Endothelial cell of umbilical vein (primary cell): Measurements from ENCODE around the gene INPP5J. TPM values are rescaled to one million over a fixed set of nuclear protein-coding genes. Genes with fewer than 3 reads are reported as not detected.

Source experiments
- BruUV-seq: library from RNA; stranded (reverse); fragments of 400-500 nt; replicated peaks from 2 replicates; lab custom pipeline; 2021; lab: Mats Ljungman, UMichigan
- CTCF ChIA-PET: fragments of 300-600, 350-600 bp; sonication (Branson Sonifier 250); formaldehyde crosslinking; loops from one replicate; lab custom pipeline; 2021; ENCODE audit warnings: antibody characterized with exemption, inconsistent platforms; lab: Charles Lee
- POLR2A ChIA-PET: fragments of 300-600, 350-600 bp; sonication (Branson Sonifier 250); formaldehyde crosslinking; loops from one replicate; lab custom pipeline; 2021; ENCODE audit warnings: antibody characterized with exemption, inconsistent platforms; lab: Charles Lee
- DNase-seq: peaks from one replicate; pipeline ENCODE4 v3.0.0-alpha.2; 2011; ENCODE audit warnings: low read depth, low spot score
- FAIRE-seq: peaks from 2 replicates; lab custom pipeline; 2011; peaks lifted over from hg19 to GRCh38; lab: Jason Lieb, UNC
- H2AFZ ChIP-seq: 2 replicates; pipeline ENCODE4 v1.6.0; 2012; ENCODE audit warnings: low read depth, low read length, control low read depth, inconsistent platforms
- H3K27ac ChIP-seq: 2 replicates; pipeline ENCODE4 v1.5.1; 2011; ENCODE audit warnings: low read depth, mild to moderate bottlenecking, control low read depth, low read length, moderate library complexity; ENCODE audit not compliant: insufficient read depth
- H3K27me3 ChIP-seq, 2 experiments: 2 replicates each; pipeline versions ENCODE4 v1.6.0 to v1.6.1; 2011; ENCODE audit warnings: low read length in 2 of 2, mixed read lengths in 1 of 2; ENCODE audit not compliant: control insufficient read depth in 2 of 2, insufficient read depth in 2 of 2
- H3K36me3 ChIP-seq, 2 experiments: 2 replicates in 1 of 2; 3 replicates in 1 of 2; pipeline ENCODE4 v1.5.1; 2011; ENCODE audit warnings: low read length in 2 of 2, mild to moderate bottlenecking in 1 of 2, moderate library complexity in 1 of 2; ENCODE audit not compliant: control insufficient read depth in 2 of 2, insufficient read depth in 2 of 2; ENCODE audit errors: extremely low read depth in 1 of 2
- H3K4me1 ChIP-seq: 3 replicates; pipeline ENCODE4 v1.5.1; 2011; ENCODE audit warnings: mild to moderate bottlenecking, low read length; ENCODE audit not compliant: control insufficient read depth, insufficient read depth; ENCODE audit errors: extremely low read depth
- H3K4me2 ChIP-seq: 2 replicates; pipeline ENCODE4 v1.6.1; 2011; ENCODE audit warnings: low read length, control low read depth, mixed read lengths; ENCODE audit not compliant: insufficient read depth
- H3K4me3 ChIP-seq, 3 experiments: fragments of 200-600 bp in 1 of 3; sonication (generic), shearing (Covaris generic) in 1 of 3; replicated peaks in 1 of 3; 2 replicates each; pipeline ENCODE4 v1.5.1; 2011 to 2016; ENCODE audit warnings: control low read depth in 3 of 3, low read length in 3 of 3, mild to moderate bottlenecking in 2 of 3, inconsistent platforms in 1 of 3, low read depth in 1 of 3, moderate library complexity in 1 of 3; ENCODE audit not compliant: insufficient read depth in 1 of 3
- H3K79me2 ChIP-seq: 2 replicates; pipeline ENCODE4 v1.6.0; 2012; ENCODE audit warnings: low read length, inconsistent platforms; ENCODE audit not compliant: control insufficient read depth, insufficient read depth
- H3K9ac ChIP-seq: replicated peaks from 2 replicates; pipeline ENCODE3; 2011; ENCODE audit warnings: low read length, control low read depth; ENCODE audit not compliant: insufficient read depth; ENCODE audit errors: extremely low read depth
- H3K9me1 ChIP-seq: replicated peaks from 3 replicates; pipeline ENCODE4 v1.6.0; 2011; ENCODE audit warnings: mild to moderate bottlenecking, low read length; ENCODE audit not compliant: control insufficient read depth, insufficient read depth; ENCODE audit errors: extremely low read depth
- H3K9me3 ChIP-seq: replicated peaks from 2 replicates; pipeline ENCODE4 v1.5.1; 2012; ENCODE audit warnings: low read length, inconsistent platforms; ENCODE audit not compliant: control insufficient read depth, insufficient read depth
- H4K20me1 ChIP-seq: replicated peaks from 2 replicates; pipeline ENCODE3; 2011; ENCODE audit warnings: mild to moderate bottlenecking, low read length; ENCODE audit not compliant: control insufficient read depth, insufficient read depth; ENCODE audit errors: extremely low read depth
- EZH2 ChIP-seq: IDR thresholded peaks from 2 replicates; pipeline ENCODE4 v1.6.1; 2012; ENCODE audit warnings: borderline replicate concordance, low read depth, mild to moderate bottlenecking, moderate library complexity, low read length, inconsistent platforms; ENCODE audit not compliant: severe bottlenecking
- dilution Hi-C: fragments of 300-500 bp; cut with MboI; formaldehyde crosslinking; loops from one replicate; pipeline ENCODE4 v1.15.0; 2019; ENCODE audit warnings: low sequenced_read_pairs; ENCODE audit not compliant: extremely low pct_ligation_motif_present
- intact Hi-C: fragments of 100-400 bp; cut with micrococcal nuclease; formaldehyde crosslinking; loops from one replicate; pipeline ENCODE4 v1.10.0; 2022
- polyA plus RNA-seq, 4 experiments: library from polyadenylated mRNA; depleted of rRNA in 3 of 4; stranded (reverse) in 3 of 4; unstranded in 1 of 4; fragments of >200 nt; gene quantifications; 2 replicates each; pipeline versions ENCODE4 v1.2.1 to v1.2.3, GENCODE V29; 2011 to 2012; ENCODE audit warnings: missing spikeins in 1 of 4
- total RNA-seq: library from RNA; stranded (reverse); gene quantifications from 2 replicates; pipeline ENCODE4 v1.2.3, GENCODE V29; 2021
- TF ChIP-seq, protein P1 (sequence below), 2 donors: IDR thresholded peaks; 1 replicate in 1 of 2; 2 replicates in 1 of 2; pipeline ENCODE4 v1.5.1; 2011; ENCODE audit warnings: low read length in 2 of 2, mild to moderate bottlenecking in 2 of 2, moderate library complexity in 2 of 2, control low read depth in 1 of 2, inconsistent platforms in 1 of 2, low read depth in 1 of 2; ENCODE audit not compliant: insufficient read depth in 1 of 2; ENCODE audit errors: extremely low read depth in 1 of 2

Gene INPP5J
- total and polyA plus RNA-seq, 2 donors (not counting 3 experiments of a cell fraction or from before 2014, with no cell fraction given) = 0.43 to 0.49 TPM

DNA sequence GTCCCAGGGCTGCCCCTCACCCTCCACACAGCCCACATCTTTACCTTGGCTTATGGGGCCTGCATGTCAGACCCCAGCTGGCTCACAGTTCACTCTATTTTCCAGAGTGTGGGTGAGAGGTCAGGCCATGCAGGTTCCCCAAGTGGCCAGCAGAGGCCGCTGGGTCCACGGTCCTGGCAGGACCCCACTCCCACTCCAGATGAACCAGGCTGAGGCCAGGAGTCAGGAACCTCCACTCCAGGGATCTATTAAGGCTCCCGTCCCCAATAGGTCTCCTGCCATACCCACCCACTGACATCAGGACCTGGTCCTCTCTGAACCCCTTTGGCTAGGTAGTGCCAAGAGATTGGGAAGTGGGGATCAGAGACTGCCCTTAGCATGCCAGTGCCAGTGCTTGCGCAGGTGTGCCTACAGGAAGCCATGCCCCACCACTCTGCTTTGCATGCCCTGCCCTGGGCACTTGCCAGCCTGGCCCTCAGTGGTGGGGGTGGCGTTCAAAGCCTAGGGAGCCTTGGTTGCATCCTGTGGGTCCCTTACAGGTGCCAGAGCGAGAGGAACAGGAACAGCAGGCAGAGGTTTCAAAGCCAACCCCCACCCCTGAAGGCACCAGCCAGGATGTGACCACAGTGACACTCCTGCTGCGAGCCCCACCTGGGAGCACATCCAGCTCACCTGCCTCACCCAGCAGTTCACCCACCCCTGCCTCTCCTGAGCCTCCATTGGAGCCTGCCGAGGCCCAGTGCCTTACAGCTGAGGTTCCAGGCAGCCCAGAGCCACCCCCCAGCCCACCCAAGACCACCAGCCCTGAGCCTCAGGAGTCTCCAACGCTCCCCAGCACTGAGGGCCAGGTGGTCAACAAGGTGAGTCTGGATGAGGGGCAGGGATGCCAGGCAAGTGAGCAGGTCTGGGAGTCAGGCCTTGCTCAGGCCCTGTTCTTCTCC is 33.3 kb upstream of the INPP5J start:
- Histone ChIP-seq H3K4me2 (no peak overlapping the region), H3K9ac (no peak overlapping the region), H3K27me3 (no peaks in the 10 kb centered on the region), H3K36me3 (peaks cover 26 to 65% of the 10 kb centered on the region in 2 experiments), H3K9me1 (no peaks in the 10 kb centered on the region), H4K20me1 (no peaks in the 10 kb centered on the region), H3K4me3 (no peak overlapping the region), H3K27ac (no peak overlapping the region), H3K79me2 (peaks cover 49% of the 10 kb centered on the region), H3K9me3 (no peaks in the 10 kb centered on the region), H2AFZ (no peak overlapping the region), H3K4me1 (peaks cover 5% of the 10 kb centered on the region)
- ChIA-PET CTCF (interaction anchor here (0.6 to 2.5 kb wide), 12 partner anchors 15 to 183 kb away, joined by 3 to 11 read pairs (median 4); partner anchors contain the start of gene SELENOM), POLR2A (no interaction called here)
- no TSS peak for BruUV-seq
- peak; percentile 34 for DNase-seq
- peak; percentile 38 for FAIRE-seq
- TF ChIP-seq, protein P1, sequence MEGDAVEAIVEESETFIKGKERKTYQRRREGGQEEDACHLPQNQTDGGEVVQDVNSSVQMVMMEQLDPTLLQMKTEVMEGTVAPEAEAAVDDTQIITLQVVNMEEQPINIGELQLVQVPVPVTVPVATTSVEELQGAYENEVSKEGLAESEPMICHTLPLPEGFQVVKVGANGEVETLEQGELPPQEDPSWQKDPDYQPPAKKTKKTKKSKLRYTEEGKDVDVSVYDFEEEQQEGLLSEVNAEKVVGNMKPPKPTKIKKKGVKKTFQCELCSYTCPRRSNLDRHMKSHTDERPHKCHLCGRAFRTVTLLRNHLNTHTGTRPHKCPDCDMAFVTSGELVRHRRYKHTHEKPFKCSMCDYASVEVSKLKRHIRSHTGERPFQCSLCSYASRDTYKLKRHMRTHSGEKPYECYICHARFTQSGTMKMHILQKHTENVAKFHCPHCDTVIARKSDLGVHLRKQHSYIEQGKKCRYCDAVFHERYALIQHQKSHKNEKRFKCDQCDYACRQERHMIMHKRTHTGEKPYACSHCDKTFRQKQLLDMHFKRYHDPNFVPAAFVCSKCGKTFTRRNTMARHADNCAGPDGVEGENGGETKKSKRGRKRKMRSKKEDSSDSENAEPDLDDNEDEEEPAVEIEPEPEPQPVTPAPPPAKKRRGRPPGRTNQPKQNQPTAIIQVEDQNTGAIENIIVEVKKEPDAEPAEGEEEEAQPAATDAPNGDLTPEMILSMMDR (IDR thresholded peaks at IDR 0.05; ENCODE audit: extremely low read depth in 1 of 2, insufficient read depth in 1 of 2, low read depth in 1 of 2, low read length in 2 of 2) = peak; percentile 76 to 85
- TF ChIP-seq EZH2 = no peak
- intact Hi-C loops (loop anchor here (1.0 kb wide), 3 partner anchors 18 to 142 kb away; partner anchors contain the start of gene SELENOM), dilution Hi-C loops (no loop called here)
